ENCODE data around the gene CARD16.

Gene CARD16

DNA sequence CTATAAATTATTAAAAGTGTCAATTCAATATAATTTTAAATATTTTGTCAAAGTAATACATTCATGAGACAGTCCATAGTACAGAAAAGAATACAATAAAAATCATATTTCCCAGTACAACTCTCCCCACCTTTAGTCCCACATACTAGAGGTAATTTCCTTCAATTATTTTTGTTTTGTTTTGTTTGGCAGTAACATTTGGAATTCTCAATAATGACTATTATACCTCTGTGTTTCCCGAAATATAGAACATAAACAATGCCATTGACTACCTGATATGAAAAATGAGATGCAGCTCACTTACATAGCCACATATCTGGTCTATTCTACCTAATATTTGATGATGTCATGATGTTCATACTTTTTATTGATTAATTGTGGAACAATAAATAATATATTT lies 52.4 kb downstream of the CARD16 start:
- DNase-seq (ENCODE audit: low spot score) = no peak

GRCh38 chr11:104991994-104992393 lies 53.1 kb downstream of the CARD16 start:
- no peak for DNase-seq (ENCODE audit: low spot score)
